ENCODE data around the gene KLHL18.

- TF ChIP-seq RCOR1 (IDR thresholded peaks at IDR 0.05; ENCODE audit: insufficient replicate concordance, low read length) (no peak), CTCF (conservative IDR thresholded peaks at IDR 0.05; ENCODE audit: low read depth, low read length) (no peak), POLR2A (IDR thresholded peaks at IDR 0.05; ENCODE audit: low read depth, low read length) (no peak), USF2 (IDR thresholded peaks at IDR 0.05; ENCODE audit: low read depth, low read length) (no peak), MXI1 (IDR thresholded peaks at IDR 0.05; ENCODE audit: borderline replicate concordance, low read depth, low read length) (no peak)
Measured at GRCh38 chr3:47376393-47376792, 93.6 kb downstream of the KLHL18 start.

All from IMR-90 (cell line).